Keratinocyte (primary cell): ENCODE results near the gene RNF144A.

Experiments used
- CTCF ChIP-seq, 3 experiments: IDR thresholded peaks in 1 of 3; conservative IDR thresholded peaks in 1 of 3; optimal IDR thresholded peaks in 1 of 3; 2 replicates in 2 of 3; 3 replicates in 1 of 3; pipeline versions ENCODE3 to v1.5.1; 2011; ENCODE audit warnings: low read length in 3 of 3, mild to moderate bottlenecking in 3 of 3, moderate library complexity in 2 of 3, control low read depth in 1 of 3, inconsistent platforms in 1 of 3; ENCODE audit not compliant: insufficient read depth in 2 of 3; ENCODE audit errors: extremely low read depth in 1 of 3
- EZH2 ChIP-seq: IDR thresholded peaks from one replicate; pipeline ENCODE4 v1.6.1; 2012; ENCODE audit warnings: inconsistent platforms, mild to moderate bottlenecking, low read length, moderate library complexity

- TF ChIP-seq CTCF (optimal IDR thresholded peaks at IDR 0.05 in 1 of 3, IDR thresholded peaks at IDR 0.05 in 1 of 3, conservative IDR thresholded peaks at IDR 0.05 in 1 of 3; ENCODE audit: extremely low read depth in 1 of 3, insufficient read depth in 2 of 3, low read length in 3 of 3) (no peak), EZH2 (no peak)
Observed at GRCh38 chr2:6923319-6923718, 6.1 kb downstream of the RNF144A start.
